Measurements from ENCODE around the gene JADE3. TPM values are rescaled to one million over a fixed set of nuclear protein-coding genes. Genes with fewer than 3 reads are reported as not detected.

JADE3 gene
- total RNA-seq, 1 experiment from 2014 or later, result 7.8 TPM

DNA sequence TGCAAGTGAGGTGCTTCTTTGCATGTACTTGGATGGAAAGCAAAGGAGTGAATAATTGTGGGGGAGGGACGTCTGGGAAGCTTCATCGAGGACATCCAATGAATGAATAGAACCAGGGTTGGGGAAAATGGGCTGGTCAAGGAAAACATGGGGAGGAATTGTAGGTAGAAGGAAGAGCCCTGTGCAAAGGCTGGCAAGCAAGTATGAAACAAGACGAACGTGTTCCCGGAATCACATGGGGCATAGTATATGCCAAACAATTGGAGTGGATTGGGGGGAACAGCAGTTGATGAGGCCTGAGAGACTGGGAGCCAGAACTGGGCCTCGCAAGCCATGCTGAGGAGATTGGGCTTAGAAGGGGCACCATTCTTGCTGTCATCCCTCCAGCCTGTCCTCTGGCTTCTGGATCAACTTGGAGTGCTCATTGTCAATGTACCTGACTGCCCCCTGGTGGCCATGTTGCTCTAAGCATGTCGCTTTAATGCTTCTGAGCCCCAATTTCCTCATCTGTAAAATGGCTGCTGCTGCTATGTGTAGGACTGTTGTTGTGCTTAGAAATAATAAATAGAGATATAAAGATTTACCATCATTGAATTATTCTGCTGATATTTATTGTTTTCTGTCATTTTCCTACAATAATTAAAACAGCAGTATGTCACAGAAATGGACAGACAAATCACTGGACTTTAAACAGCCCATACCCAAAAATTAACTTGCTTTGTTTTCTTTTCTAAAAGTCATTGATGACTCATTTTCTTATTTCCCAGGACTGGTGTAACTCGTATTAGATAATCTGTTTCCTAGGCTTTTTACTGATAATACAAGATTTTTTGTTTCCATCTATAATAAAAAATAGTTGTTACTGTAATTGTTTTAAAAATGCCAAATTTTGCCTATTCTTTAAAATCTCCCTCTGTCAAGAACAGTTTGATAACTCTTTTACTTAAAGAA lies 66.4 kb downstream of the JADE3 start:
- CTCF ChIA-PET, result interaction anchor here (0.5 to 2.5 kb wide), 14 partner anchors 9 to 554 kb away, joined by 3 to 22 read pairs (median 4); partner anchors contain the start of gene JADE3
- no peaks in the 10 kb centered on the region for H3K36me3 Mint-ChIP-seq (ENCODE audit: insufficient read depth, unreplicated experiment)

DNA sequence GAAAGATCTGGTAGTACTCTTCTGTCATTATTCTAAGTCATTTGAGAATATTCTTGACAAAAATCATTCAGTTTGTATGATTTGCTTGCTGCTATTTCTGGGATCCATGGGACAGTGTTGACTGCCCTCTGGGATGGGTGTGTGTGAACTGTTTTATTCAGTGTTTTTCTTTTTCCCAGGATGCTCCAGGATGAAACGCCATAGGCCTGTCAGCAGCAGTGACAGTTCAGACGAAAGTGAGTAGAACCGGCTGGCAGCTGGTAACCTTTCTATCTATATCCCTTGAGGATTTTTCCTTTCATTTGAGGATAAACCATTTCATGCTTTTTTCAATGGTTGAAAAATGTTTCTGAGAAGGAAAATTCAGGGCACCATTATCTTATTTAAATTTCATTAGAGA lies 72.5 kb downstream of the JADE3 start:
- Mint-ChIP-seq H3K4me1 (ENCODE audit: insufficient read depth, unreplicated experiment) (no peaks in the 10 kb centered on the region), H3K27me3 (ENCODE audit: insufficient read depth, unreplicated experiment) (peaks cover 67% of the 10 kb centered on the region), H3K36me3 (ENCODE audit: insufficient read depth, unreplicated experiment) (no peaks in the 10 kb centered on the region), H3K4me3 (ENCODE audit: unreplicated experiment) (no peak overlapping the region), H3K9me3 (ENCODE audit: unreplicated experiment) (no peaks in the 10 kb centered on the region), H3K27ac (ENCODE audit: low read depth, unreplicated experiment) (no peak overlapping the region)
- ChIA-PET POLR2A (no interaction called here), CTCF (interaction anchor here (0.7 kb wide), 1 partner anchor 37 kb away, joined by 3 read pairs; no protein-coding TSS in a partner anchor)
- no TSS peak for BruUV-seq (replicated peaks)
- intact Hi-C loops (cut with micrococcal nuclease), result no loop called here
- TF ChIP-seq, protein P1, sequence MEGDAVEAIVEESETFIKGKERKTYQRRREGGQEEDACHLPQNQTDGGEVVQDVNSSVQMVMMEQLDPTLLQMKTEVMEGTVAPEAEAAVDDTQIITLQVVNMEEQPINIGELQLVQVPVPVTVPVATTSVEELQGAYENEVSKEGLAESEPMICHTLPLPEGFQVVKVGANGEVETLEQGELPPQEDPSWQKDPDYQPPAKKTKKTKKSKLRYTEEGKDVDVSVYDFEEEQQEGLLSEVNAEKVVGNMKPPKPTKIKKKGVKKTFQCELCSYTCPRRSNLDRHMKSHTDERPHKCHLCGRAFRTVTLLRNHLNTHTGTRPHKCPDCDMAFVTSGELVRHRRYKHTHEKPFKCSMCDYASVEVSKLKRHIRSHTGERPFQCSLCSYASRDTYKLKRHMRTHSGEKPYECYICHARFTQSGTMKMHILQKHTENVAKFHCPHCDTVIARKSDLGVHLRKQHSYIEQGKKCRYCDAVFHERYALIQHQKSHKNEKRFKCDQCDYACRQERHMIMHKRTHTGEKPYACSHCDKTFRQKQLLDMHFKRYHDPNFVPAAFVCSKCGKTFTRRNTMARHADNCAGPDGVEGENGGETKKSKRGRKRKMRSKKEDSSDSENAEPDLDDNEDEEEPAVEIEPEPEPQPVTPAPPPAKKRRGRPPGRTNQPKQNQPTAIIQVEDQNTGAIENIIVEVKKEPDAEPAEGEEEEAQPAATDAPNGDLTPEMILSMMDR (IDR thresholded peaks at IDR 0.05; ENCODE audit: unreplicated experiment), result no peak
- DNase-seq (ENCODE audit: unreplicated experiment), result no peak

More for the DNA sequence above, 66.4 kb downstream of the JADE3 start:
- DNase-seq (ENCODE audit: unreplicated experiment), result peak; percentile 86
- BruUV-seq (replicated peaks), result no TSS peak
- Mint-ChIP-seq H3K27me3 (ENCODE audit: insufficient read depth, unreplicated experiment) (peaks cover 56% of the 10 kb centered on the region), H3K4me1 (ENCODE audit: insufficient read depth, unreplicated experiment) (no peaks in the 10 kb centered on the region), H3K4me3 (ENCODE audit: unreplicated experiment) (no peak overlapping the region), H3K27ac (ENCODE audit: low read depth, unreplicated experiment) (peak overlapping the region; percentile 67), H3K9me3 (ENCODE audit: unreplicated experiment) (no peaks in the 10 kb centered on the region)
- TF ChIP-seq, protein P1 (IDR thresholded peaks at IDR 0.05; ENCODE audit: unreplicated experiment), result peak; percentile 71
- intact Hi-C loops (cut with micrococcal nuclease), result loop anchor here (1.0 kb wide), 2 partner anchors 65 to 75 kb away; no protein-coding TSS in a partner anchor
- POLR2A ChIA-PET, result interaction anchor here (0.7 to 1.3 kb wide), 7 partner anchors 11 to 160 kb away, joined by 3 to 8 read pairs (median 3); partner anchors contain the start of gene JADE3

DNA sequence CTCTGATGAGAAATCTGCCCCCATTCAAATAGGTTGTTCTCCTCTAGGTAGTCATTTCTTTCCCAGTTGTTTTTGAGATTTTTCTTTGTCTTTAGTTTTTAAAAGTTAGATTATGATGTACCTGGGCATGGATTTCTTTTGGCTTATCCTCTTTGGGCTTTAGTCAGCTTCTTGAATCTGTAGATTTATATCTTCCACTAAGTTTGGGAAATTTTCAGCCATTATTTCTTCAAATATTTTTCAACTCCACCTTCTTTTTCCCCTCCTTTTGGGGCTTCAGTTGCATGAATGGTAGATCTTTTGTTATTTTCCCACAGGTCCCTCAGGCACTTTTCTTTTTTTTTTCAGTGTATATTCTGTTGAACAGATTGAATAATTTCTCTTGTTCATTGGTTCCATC lies 77.3 kb downstream of the JADE3 start:
- ChIA-PET POLR2A (no interaction called here), CTCF (interaction anchor here (0.7 kb wide), 1 partner anchor 223 kb away, joined by 4 read pairs; no protein-coding TSS in a partner anchor)
- no peaks in the 10 kb centered on the region for H3K36me3 Mint-ChIP-seq (ENCODE audit: insufficient read depth, unreplicated experiment)
- DNase-seq (ENCODE audit: unreplicated experiment), result no peak
- H3K4me1 Mint-ChIP-seq (ENCODE audit: insufficient read depth, unreplicated experiment), result no peaks in the 10 kb centered on the region
- no TSS peak for BruUV-seq (replicated peaks)
- intact Hi-C loops (cut with micrococcal nuclease), result no loop called here
- no peak overlapping the region for H3K27ac Mint-ChIP-seq (ENCODE audit: low read depth, unreplicated experiment)
- no peak overlapping the region for H3K4me3 Mint-ChIP-seq (ENCODE audit: unreplicated experiment)
- peaks cover 13% of the 10 kb centered on the region for H3K9me3 Mint-ChIP-seq (ENCODE audit: unreplicated experiment)
- H3K27me3 Mint-ChIP-seq (ENCODE audit: insufficient read depth, unreplicated experiment), result peaks cover 52% of the 10 kb centered on the region
- TF ChIP-seq, protein P1 (IDR thresholded peaks at IDR 0.05; ENCODE audit: unreplicated experiment), result no peak

DNA sequence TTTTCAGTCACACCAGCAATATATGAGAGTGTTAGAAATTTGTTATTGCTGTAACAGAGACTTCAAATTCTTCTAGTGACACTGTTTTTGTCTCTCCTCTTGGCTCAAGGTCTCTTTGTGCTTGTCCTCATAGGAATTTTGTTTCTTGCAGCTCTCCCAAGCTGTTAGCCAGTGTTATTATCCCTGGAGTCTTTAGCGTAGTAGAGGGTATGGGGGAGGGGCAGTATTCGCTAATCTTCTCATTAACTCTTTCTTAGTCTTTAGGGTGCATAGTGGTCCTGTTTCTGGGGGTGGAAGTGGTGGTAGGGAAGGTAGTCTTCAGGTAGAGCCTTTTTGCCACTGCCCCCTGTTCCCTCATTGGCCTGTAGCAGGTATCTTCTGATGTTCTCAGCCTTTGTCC lies 79.4 kb downstream of the JADE3 start:
- no peak for DNase-seq (ENCODE audit: unreplicated experiment)
- intact Hi-C loops (cut with micrococcal nuclease), result no loop called here

More for the DNA sequence above, 79.4 kb downstream of the JADE3 start:
- Mint-ChIP-seq H3K27me3 (ENCODE audit: insufficient read depth, unreplicated experiment) (peaks cover 56% of the 10 kb centered on the region), H3K36me3 (ENCODE audit: insufficient read depth, unreplicated experiment) (no peaks in the 10 kb centered on the region), H3K4me3 (ENCODE audit: unreplicated experiment) (no peak overlapping the region), H3K27ac (ENCODE audit: low read depth, unreplicated experiment) (no peak overlapping the region), H3K9me3 (ENCODE audit: unreplicated experiment) (peaks cover 13% of the 10 kb centered on the region), H3K4me1 (ENCODE audit: insufficient read depth, unreplicated experiment) (no peaks in the 10 kb centered on the region)
- TF ChIP-seq, protein P1 (IDR thresholded peaks at IDR 0.05; ENCODE audit: unreplicated experiment), result no peak
- POLR2A ChIA-PET, result no interaction called here
- no TSS peak for BruUV-seq (replicated peaks)
- CTCF ChIA-PET, result no interaction called here

Measured in MCF 10A (cell line).